Hematopoietic multipotent progenitor cell treated with erythropoietin and hydrocortisone succinate and interleukin-3 and kit ligand, for 8 days (in vitro differentiated cells): ENCODE measurements around the gene TIMM50.

Source experiments
- DNase-seq: peaks from one replicate; pipeline ENCODE4 v3.0.0-alpha.2; 2015

Gene TIMM50

GRCh38 chr19:39539165-39539517 is 58.5 kb downstream of the TIMM50 start:
- DNase-seq = no peak

DNA sequence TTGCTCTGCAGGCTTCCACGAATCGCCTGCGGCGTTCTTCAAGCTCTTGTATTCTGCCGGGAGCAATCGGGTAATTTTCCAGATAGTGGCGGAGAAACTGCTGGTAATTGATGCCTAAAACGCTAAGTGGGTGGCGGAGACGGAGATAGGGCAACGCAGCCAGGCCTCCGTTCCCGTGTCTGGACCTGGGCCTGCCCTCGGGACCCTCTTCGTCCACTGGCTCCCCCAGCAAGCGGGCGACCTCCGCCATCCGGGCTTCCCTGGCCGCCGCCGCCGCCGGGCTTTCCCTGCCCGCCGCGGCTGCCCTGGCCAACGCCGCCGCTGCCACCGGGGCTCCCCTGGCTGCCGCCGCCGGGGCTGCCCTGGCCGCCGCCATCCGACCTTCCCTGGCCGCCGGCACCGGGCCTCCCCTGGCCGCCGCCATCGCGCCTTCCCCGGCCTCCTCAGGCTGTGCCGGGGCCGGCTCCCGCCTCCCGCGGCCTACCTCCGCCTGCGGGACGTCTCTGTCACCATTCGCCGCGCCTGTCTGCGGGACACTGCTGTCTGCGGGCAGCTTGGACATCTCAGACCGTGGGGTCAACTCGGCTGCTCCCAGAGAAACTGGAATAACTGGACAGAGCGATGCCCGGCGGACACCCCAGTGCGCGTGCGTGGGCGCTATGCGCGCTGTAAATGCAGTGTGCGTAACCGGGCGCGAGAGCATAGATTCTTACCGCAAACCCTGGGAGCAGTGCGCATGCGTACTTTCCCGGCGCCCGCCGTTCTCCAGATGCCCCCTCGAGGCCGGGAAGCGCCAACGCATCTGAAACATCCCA is 59.1 kb downstream of the TIMM50 start, which contains the start of gene EID2:
Gene EID2, minus strand, starts transcription at position 644 of the 815 bp plus-strand sequence. Its CDS starts 82 bp downstream, at position 562.
- DNase-seq = peak; percentile 90

GRCh38 chr19:39540333-39540673 is 59.7 kb downstream of the TIMM50 start:
- DNase-seq = no peak
